H1 (cell line): Measurements from ENCODE around the gene SOST. TPM values are rescaled to one million over a fixed set of nuclear protein-coding genes. Genes with fewer than 3 reads are reported as not detected.

Experiments
- CTCF ChIA-PET: fragments of 300-600 bp; sonication (Branson Sonifier 250); formaldehyde crosslinking; loops from one replicate; lab custom pipeline; 2021; ENCODE audit not compliant: partially characterized antibody; lab: Charles Lee
- POLR2A ChIA-PET: fragments of 300-600 bp; sonication (Branson Sonifier 250); formaldehyde crosslinking; loops from one replicate; lab custom pipeline; 2021; ENCODE audit warnings: inconsistent platforms; ENCODE audit not compliant: partially characterized antibody; lab: Charles Lee
- DNase-seq, 2 experiments: peaks; one replicate each; pipeline versions ENCODE4 v3.0.0 to v3.0.0-alpha.2; 2010 to 2022; ENCODE audit warnings: low spot score in 2 of 2, low read depth in 1 of 2, mixed read lengths in 1 of 2
- FAIRE-seq: peaks from 2 replicates; lab custom pipeline; 2011; peaks lifted over from hg19 to GRCh38; lab: Jason Lieb, UNC
- H2AFZ ChIP-seq: 2 replicates; pipeline ENCODE4 v1.8.1; 2012; ENCODE audit warnings: low read length, inconsistent platforms
- H2AK5ac ChIP-seq: 2 replicates; pipeline ENCODE4 v1.6.1; 2013; ENCODE audit warnings: low read depth, low read length
- H2BK120ac ChIP-seq: replicated peaks from 2 replicates; pipeline ENCODE3; 2013; ENCODE audit warnings: low read depth, low read length, inconsistent platforms
- H2BK12ac ChIP-seq: 2 replicates; pipeline ENCODE4 v1.6.1; 2013; ENCODE audit warnings: low read depth, low read length
- H2BK15ac ChIP-seq: 2 replicates; pipeline ENCODE4 v1.6.1; 2013; ENCODE audit warnings: low read length
- H2BK20ac ChIP-seq: 2 replicates; pipeline ENCODE4 v1.6.1; 2013; ENCODE audit warnings: low read length
- H2BK5ac ChIP-seq: 2 replicates; pipeline ENCODE4 v1.6.1; 2013; ENCODE audit warnings: low read depth, low read length
- H3K14ac ChIP-seq: 2 replicates; pipeline ENCODE4 v1.6.1; 2013; ENCODE audit warnings: inconsistent platforms; ENCODE audit not compliant: insufficient read length
- H3K18ac ChIP-seq: 2 replicates; pipeline ENCODE4 v1.6.1; 2013; ENCODE audit warnings: low read length; ENCODE audit errors: extremely low read depth
- H3K23ac ChIP-seq: 2 replicates; pipeline ENCODE4 v1.6.1; 2013; ENCODE audit warnings: inconsistent platforms; ENCODE audit not compliant: insufficient read length
- H3K23me2 ChIP-seq: 2 replicates; pipeline ENCODE4 v1.6.1; 2013; ENCODE audit warnings: low read depth, low read length
- H3K27ac ChIP-seq: 2 replicates; pipeline ENCODE4 v1.6.1; 2011; ENCODE audit warnings: low read depth, low read length, inconsistent platforms
- H3K27me3 ChIP-seq, 4 experiments: replicated peaks in 1 of 4; 1 replicate in 1 of 4; 2 replicates in 3 of 4; pipeline versions ENCODE4 v1.6.1 to v1.8.1; 2011 to 2013; ENCODE audit warnings: low read length in 3 of 4, mild to moderate bottlenecking in 3 of 4, inconsistent platforms in 2 of 4, mixed read lengths in 2 of 4, moderate library complexity in 1 of 4; ENCODE audit not compliant: control insufficient read depth in 3 of 4, insufficient read depth in 3 of 4; ENCODE audit errors: extremely low read depth in 1 of 4
- H3K36me3 ChIP-seq, 4 experiments: 2 replicates each; pipeline versions ENCODE4 v1.6.1 to v1.8.1; 2011 to 2013; ENCODE audit warnings: mild to moderate bottlenecking in 4 of 4, low read length in 3 of 4, moderate library complexity in 2 of 4, control low read depth in 1 of 4, inconsistent platforms in 1 of 4; ENCODE audit not compliant: insufficient read depth in 4 of 4, control insufficient read depth in 2 of 4
- H3K4ac ChIP-seq: replicated peaks from 2 replicates; pipeline ENCODE3; 2013; ENCODE audit warnings: low read length, low read depth, mixed read lengths, inconsistent platforms; ENCODE audit not compliant: insufficient read length
- H3K4me1 ChIP-seq, 4 experiments: replicated peaks in 1 of 4; 1 replicate in 1 of 4; 2 replicates in 3 of 4; pipeline versions ENCODE4 v1.6.1 to v1.8.1; 2011 to 2013; ENCODE audit warnings: low read length in 3 of 4, inconsistent platforms in 2 of 4, mixed read lengths in 1 of 4; ENCODE audit not compliant: insufficient read depth in 4 of 4, control insufficient read depth in 3 of 4
- H3K4me2 ChIP-seq, 2 experiments: 2 replicates each; pipeline versions ENCODE4 v1.6.1 to v1.8.1; 2011 to 2013; ENCODE audit warnings: low read depth in 2 of 2, low read length in 2 of 2, control low read depth in 1 of 2, inconsistent platforms in 1 of 2, mild to moderate bottlenecking in 1 of 2; ENCODE audit not compliant: insufficient read depth in 1 of 2
- H3K4me3 ChIP-seq, 4 experiments: fragments of 200-600, 300-600 bp in 1 of 4; sonication (generic), shearing (Covaris generic), sonication (Bioruptor Twin) in 1 of 4; 2 replicates each; pipeline versions ENCODE4 v1.5.1 to v1.8.1; 2011 to 2016; ENCODE audit warnings: low read length in 4 of 4, low read depth in 3 of 4, control low read depth in 2 of 4, inconsistent platforms in 2 of 4, mild to moderate bottlenecking in 2 of 4, mixed read lengths in 1 of 4, moderate library complexity in 1 of 4; ENCODE audit not compliant: insufficient read depth in 2 of 4; ENCODE audit errors: extremely low read depth in 1 of 4
- H3K56ac ChIP-seq: replicated peaks from 2 replicates; pipeline ENCODE3; 2013; ENCODE audit warnings: low read depth, mild to moderate bottlenecking, mixed read lengths, low read length, inconsistent platforms; ENCODE audit not compliant: insufficient read length
- H3K79me1 ChIP-seq: 2 replicates; pipeline ENCODE4 v1.6.1; 2013; ENCODE audit warnings: low read depth, low read length, control low read depth
- H3K79me2 ChIP-seq, 2 experiments: 2 replicates each; pipeline versions ENCODE4 v1.6.1 to v1.8.1; 2012 to 2013; ENCODE audit warnings: low read length in 2 of 2, mild to moderate bottlenecking in 2 of 2, inconsistent platforms in 1 of 2; ENCODE audit not compliant: insufficient read depth in 2 of 2, control insufficient read depth in 1 of 2
- H3K9ac ChIP-seq, 4 experiments: replicated peaks in 1 of 4; 1 replicate in 1 of 4; 2 replicates in 3 of 4; pipeline versions ENCODE4 v1.6.1 to v1.8.1; 2011 to 2013; ENCODE audit warnings: low read depth in 3 of 4, low read length in 3 of 4, control low read depth in 2 of 4, mild to moderate bottlenecking in 2 of 4, moderate library complexity in 2 of 4, inconsistent platforms in 1 of 4; ENCODE audit errors: extremely low read depth in 1 of 4
- H3K9me3 ChIP-seq, 2 experiments: 2 replicates each; pipeline versions ENCODE4 v1.6.1 to v1.8.1; 2012 to 2013; ENCODE audit warnings: mild to moderate bottlenecking in 2 of 2, moderate library complexity in 2 of 2, control low read depth in 1 of 2, inconsistent platforms in 1 of 2, low read depth in 1 of 2, low read length in 1 of 2, mixed read lengths in 1 of 2; ENCODE audit not compliant: insufficient read depth in 2 of 2
- H4K20me1 ChIP-seq, 2 experiments: replicated peaks in 1 of 2; 2 replicates each; pipeline versions ENCODE3 to v1.8.1; 2011 to 2013; ENCODE audit warnings: inconsistent platforms in 2 of 2, low read length in 2 of 2, mild to moderate bottlenecking in 1 of 2; ENCODE audit not compliant: insufficient read depth in 2 of 2, control insufficient read depth in 1 of 2
- H4K5ac ChIP-seq: 2 replicates; pipeline ENCODE4 v1.6.1; 2013; ENCODE audit warnings: low read length, low read depth, mixed read lengths, inconsistent platforms; ENCODE audit not compliant: insufficient read length
- H4K8ac ChIP-seq: 2 replicates; pipeline ENCODE4 v1.8.0; 2013; ENCODE audit warnings: mild to moderate bottlenecking, moderate library complexity, low read length, inconsistent platforms; ENCODE audit not compliant: insufficient read depth; ENCODE audit errors: extremely low read depth
- H4K91ac ChIP-seq: replicated peaks from 2 replicates; pipeline ENCODE3; 2013; ENCODE audit warnings: low read length, mixed read lengths, inconsistent platforms; ENCODE audit not compliant: insufficient read length
- ATF3 ChIP-seq: IDR thresholded peaks from 2 replicates; pipeline ENCODE4 v1.6.1; 2011; ENCODE audit warnings: low read depth, mild to moderate bottlenecking, low read length; ENCODE audit not compliant: insufficient read depth
- CBX8 ChIP-seq: fragments of 300-800, 300-1000 bp; sonication (generic); IDR thresholded peaks from 2 replicates; pipeline ENCODE4 v1.7.1; 2016; ENCODE audit warnings: low read depth, low read length, borderline replicate concordance
- CEBPB ChIP-seq: IDR thresholded peaks from 2 replicates; pipeline ENCODE4 v1.6.1; 2012; ENCODE audit warnings: low read depth, low read length
- CREB1 ChIP-seq: IDR thresholded peaks from 2 replicates; pipeline ENCODE4 v1.6.1; 2012; ENCODE audit warnings: inconsistent platforms
- KDM1A ChIP-seq: fragments of 200-600, 300-600 bp; sonication (generic); IDR thresholded peaks from 2 replicates; pipeline ENCODE4 v1.7.1; 2016; ENCODE audit warnings: mild to moderate bottlenecking, low read length, borderline replicate concordance
- KDM4A ChIP-seq: IDR thresholded peaks from one replicate; pipeline ENCODE4 v1.7.1; 2012; ENCODE audit warnings: low read depth, mild to moderate bottlenecking, moderate library complexity, low read length, inconsistent platforms; ENCODE audit not compliant: severe bottlenecking
- MAX ChIP-seq: IDR thresholded peaks from 2 replicates; pipeline ENCODE4 v1.6.1; 2012; ENCODE audit warnings: inconsistent platforms
- RBBP5 ChIP-seq: IDR thresholded peaks from 2 replicates; pipeline ENCODE4 v1.7.1; 2012; ENCODE audit warnings: low read depth, mild to moderate bottlenecking, inconsistent platforms, low read length, moderate library complexity, borderline replicate concordance
- SP1 ChIP-seq: IDR thresholded peaks from 2 replicates; pipeline ENCODE4 v1.6.1; 2011; ENCODE audit warnings: low read depth, low read length
- TAF7 ChIP-seq: optimal IDR thresholded peaks from 2 replicates; pipeline ENCODE3; 2011; ENCODE audit warnings: low read depth, mild to moderate bottlenecking, inconsistent platforms, low read length, moderate library complexity, borderline replicate concordance
- TBP ChIP-seq: IDR thresholded peaks from 2 replicates; pipeline ENCODE4 v1.6.1; 2011; ENCODE audit warnings: low read depth, low read length, improper control_type of control experiment
- TEAD4 ChIP-seq: IDR thresholded peaks from 2 replicates; pipeline ENCODE4 v1.6.1; 2012; ENCODE audit warnings: low read depth, low read length, inconsistent platforms, mixed read lengths
- WGBS, 2 experiments: shearing (Covaris generic) in 1 of 2; methylation state at CpG; one replicate each; pipeline versions ENCODE4 v1.1.6 to v1.1.7; 2013 to 2015; ENCODE audit warnings: low lambda C conversion rate in 2 of 2, mixed read lengths in 2 of 2, inconsistent platforms in 1 of 2, low coverage in 1 of 2, missing lambda C conversion rate in 1 of 2; ENCODE audit not compliant: insufficient replicate concordance in 2 of 2, insufficient coverage in 1 of 2, insufficient read length in 1 of 2; ENCODE audit errors: extremely low coverage in 1 of 2, missing lambda C conversion rate in 1 of 2; 5-methylcytosine and 5-hydroxymethylcytosine counted together
- polyA plus RNA-seq, 7 experiments: library from polyadenylated mRNA; depleted of rRNA in 3 of 7; stranded (reverse) in 5 of 7; unstranded in 2 of 7; fragments of >200 nt in 5 of 7; fragments of 200-250 nt in 2 of 7; gene quantifications; 1 replicate in 5 of 7; 2 replicates in 1 of 7; 4 replicates in 1 of 7; pipeline versions ENCODE4 v1.2.1 to v1.2.3, GENCODE V29; 2011 to 2013; ENCODE audit warnings: missing spikeins in 2 of 7, mixed read lengths in 2 of 7
- total RNA-seq: library from RNA; stranded (reverse); fragmentation: NEBNext Ultra II Directional; extraction: Animal tissue kit (Norgen Biotek cat#: 25700); gene quantifications from 2 replicates; pipeline ENCODE4 v1.2.1, GENCODE V29; 2021

SOST gene
- total and polyA plus RNA-seq, 2 of the 8 experiments (the other 6 are each of a cell fraction or from before 2014, with no cell fraction given): 0.08 TPM; not detected in 1

GRCh38 chr17:43803758-43804157, 45.2 kb upstream of the SOST start:
- Histone ChIP-seq H3K79me1 (no peaks in the 10 kb centered on the region), H3K4me3 (peak overlapping the region in 1 of 4 experiments; percentile 13; a peak in 1 of 8 replicates), H3K4me1 (peaks cover 0 to 17% (median 7%) of the 10 kb centered on the region in 4 experiments; a peak in 5 of 7 replicates), H4K91ac (no peak overlapping the region), H2BK20ac (0 out of 2 replicates have a peak overlapping the region, but pooled peaks have one; percentile 43), H3K79me2 (no peaks in the 10 kb centered on the region), H3K18ac (0 out of 2 replicates have a peak overlapping the region, but pooled peaks have one; percentile 11), H4K20me1 (no peaks in the 10 kb centered on the region), H4K8ac (no peak overlapping the region), H3K56ac (no peak overlapping the region), H3K4ac (no peak overlapping the region), H3K23ac (no peak overlapping the region), H3K23me2 (no peaks in the 10 kb centered on the region), H2AFZ (no peak overlapping the region), H3K27me3 (no peaks in the 10 kb centered on the region), H4K5ac (no peak overlapping the region), H3K4me2 (peak overlapping the region; percentile 3 to 54), H3K27ac (no peak overlapping the region), H3K14ac (no peak overlapping the region), H3K9ac (no peak overlapping the region), H2AK5ac (no peak overlapping the region), H2BK5ac (peak overlapping the region; percentile 72; the same call in 1 of the 2 replicates), H3K9me3 (peaks cover 0 to 4% of the 10 kb centered on the region in 2 experiments; a peak in 1 of 4 replicates), H2BK120ac (no peak overlapping the region), H3K36me3 (peaks cover 0 to 2% (median 0%) of the 10 kb centered on the region in 4 experiments; a peak in 1 of 8 replicates), H2BK15ac (no peak overlapping the region; the same call in 1 of the 2 replicates), H2BK12ac (peak overlapping the region; percentile 11; the same call in 1 of the 2 replicates)
- POLR2A ChIA-PET: interaction anchor here (0.8 to 1.3 kb wide), 5 partner anchors 10 to 28 kb away, joined by 3 to 5 read pairs (median 3); no protein-coding TSS in a partner anchor
- WGBS, 2 experiments: 56% methylated on average over 4 of the region's 4 CpGs; no CpG with 5 or more reads in 1 of the 2 experiments
- no peak for FAIRE-seq
- DNase-seq: no peak
- CTCF ChIA-PET: interaction anchor here (0.6 to 1.4 kb wide), 8 partner anchors 12 to 109 kb away, joined by 3 to 5 read pairs (median 4); partner anchors contain the start of gene CD300LG
- TF ChIP-seq RBBP5 (no peak), CEBPB (peak; percentile 76), MAX (peak; percentile 39; the same call in 1 of the 2 replicates), SP1 (no peak), ATF3 (peak; percentile 58; the same call in 1 of the 2 replicates), CBX8 (no peak), TEAD4 (peak; percentile 81), TBP (no peak), CREB1 (no peak), KDM4A (no peak), KDM1A (no peak; the same call in 1 of the 2 replicates), TAF7 (no peak)
